HG03108 (cell line): Measurements from ENCODE around the gene GPR89B.
"Not testable (repeated sequence)": the region's sequence is repeated elsewhere in the genome, so short reads cannot be mapped to it uniquely, and the experiment has no call there.

ENCODE experiments used
- ATAC-seq: cut with Tn5 transposase; IDR thresholded peaks from one replicate; pipeline ENCODE4 v1.9.1; 2021; ENCODE audit warnings: moderate library complexity; ENCODE audit not compliant: unreplicated experiment

Gene GPR89B

DNA sequence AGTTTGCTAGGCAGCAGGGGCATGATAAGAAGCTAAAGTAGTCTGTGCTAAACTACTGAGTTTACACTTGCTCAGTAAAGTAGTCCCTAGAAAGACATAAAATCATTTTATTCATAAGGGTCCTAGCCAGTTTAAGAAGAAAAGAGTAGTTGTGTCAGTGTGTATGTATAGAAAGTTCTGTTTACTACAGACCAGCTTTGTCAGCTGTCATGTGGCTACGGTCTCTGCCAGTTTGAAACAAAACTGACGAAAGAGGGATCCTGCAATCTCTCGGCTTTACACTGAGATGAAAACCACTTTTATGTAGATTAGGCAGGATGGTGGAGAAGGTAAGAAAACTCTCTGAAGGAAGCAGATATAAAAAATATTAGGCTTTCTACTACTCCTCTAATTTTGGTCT lies 7.1 kb downstream of the GPR89B start:
- not testable (repeated sequence) for ATAC-seq

GRCh38 chr1:147940456-147940855 lies 12.2 kb downstream of the GPR89B start:
- not testable (repeated sequence) for ATAC-seq

DNA sequence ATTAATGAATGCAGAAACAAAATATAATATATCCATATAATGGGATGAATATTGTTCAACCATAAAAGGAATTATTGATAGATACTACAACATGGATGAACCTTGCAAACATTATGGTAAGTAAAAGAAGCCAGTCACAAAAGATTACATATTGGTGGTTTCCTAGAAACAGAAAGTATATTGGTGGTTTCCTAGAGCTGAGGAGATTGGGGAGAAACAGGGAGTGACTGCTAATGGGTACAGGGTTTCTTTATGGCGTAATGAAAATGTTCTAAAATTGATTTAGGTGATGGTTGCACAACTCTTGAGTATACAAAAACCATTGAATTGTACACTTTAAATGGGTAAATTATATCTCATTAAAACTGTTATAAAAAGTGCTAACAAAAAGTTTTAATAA lies 14.3 kb downstream of the GPR89B start:
- not testable (repeated sequence) for ATAC-seq

DNA sequence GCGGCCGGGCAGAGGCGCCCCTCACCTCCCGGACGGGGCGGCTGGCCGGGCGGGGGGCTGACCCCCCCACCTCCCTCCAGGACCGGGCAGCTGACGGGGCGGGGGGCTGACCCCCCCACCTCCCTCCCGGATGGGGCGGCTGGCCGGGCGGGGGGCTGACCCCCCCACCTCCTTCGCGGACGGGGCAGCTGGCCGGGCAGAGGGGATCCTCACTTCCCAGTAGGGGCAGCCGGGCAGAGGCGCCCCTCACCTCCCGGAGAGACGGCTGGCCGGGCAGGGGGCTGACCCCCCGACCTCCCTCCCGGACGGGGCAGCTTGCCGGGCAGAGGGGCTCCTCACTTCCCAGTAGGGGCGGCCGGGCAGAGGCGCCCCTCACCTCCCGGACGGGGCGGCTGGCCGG lies 21.3 kb downstream of the GPR89B start:
- not testable (repeated sequence) for ATAC-seq

DNA sequence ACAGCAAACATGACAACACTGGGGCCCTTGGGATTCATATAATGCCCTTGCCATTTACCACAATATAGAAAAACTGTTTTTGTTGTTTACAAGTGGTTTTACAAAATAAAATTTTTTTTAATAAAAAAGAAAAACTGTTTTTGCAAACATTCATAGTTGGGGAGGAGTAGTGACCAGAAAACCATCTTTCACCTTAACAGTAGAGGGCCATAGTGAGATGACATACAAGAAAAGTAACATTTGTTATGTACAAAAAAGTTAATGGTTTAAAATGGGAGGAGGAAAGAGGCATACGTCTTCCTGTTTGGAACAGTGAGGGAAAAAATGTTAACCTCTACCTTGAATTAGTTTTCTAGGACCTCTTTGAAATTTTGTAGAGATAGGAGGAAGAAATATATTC lies 30.7 kb downstream of the GPR89B start:
- ATAC-seq: not testable (repeated sequence)

DNA sequence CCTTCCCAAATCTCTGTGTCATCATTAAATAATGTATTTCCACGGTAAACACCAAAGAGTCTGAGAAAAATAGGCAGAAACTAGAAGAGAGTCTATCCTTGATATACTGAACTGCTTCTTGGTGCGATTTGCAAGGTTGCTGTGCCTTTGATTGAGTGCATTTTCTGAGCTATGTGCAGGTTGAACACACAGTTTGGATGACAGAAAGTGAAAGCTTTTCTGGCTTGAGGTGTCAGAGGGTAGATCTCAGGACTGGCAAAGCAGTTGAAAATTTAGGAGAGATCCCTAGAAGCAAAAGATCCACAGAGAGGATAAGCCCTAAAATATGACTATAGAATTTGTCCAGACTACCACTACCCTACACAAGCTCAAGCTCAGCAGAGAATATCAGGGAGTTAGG lies 31.5 kb downstream of the GPR89B start:
- ATAC-seq: not testable (repeated sequence)

- ATAC-seq: not testable (repeated sequence)
These were observed 36.4 kb downstream of the GPR89B start for GRCh38 chr1:147964575-147964974.

- ATAC-seq: not testable (repeated sequence)
These were observed 38.4 kb downstream of the GPR89B start for GRCh38 chr1:147966657-147967056.

DNA sequence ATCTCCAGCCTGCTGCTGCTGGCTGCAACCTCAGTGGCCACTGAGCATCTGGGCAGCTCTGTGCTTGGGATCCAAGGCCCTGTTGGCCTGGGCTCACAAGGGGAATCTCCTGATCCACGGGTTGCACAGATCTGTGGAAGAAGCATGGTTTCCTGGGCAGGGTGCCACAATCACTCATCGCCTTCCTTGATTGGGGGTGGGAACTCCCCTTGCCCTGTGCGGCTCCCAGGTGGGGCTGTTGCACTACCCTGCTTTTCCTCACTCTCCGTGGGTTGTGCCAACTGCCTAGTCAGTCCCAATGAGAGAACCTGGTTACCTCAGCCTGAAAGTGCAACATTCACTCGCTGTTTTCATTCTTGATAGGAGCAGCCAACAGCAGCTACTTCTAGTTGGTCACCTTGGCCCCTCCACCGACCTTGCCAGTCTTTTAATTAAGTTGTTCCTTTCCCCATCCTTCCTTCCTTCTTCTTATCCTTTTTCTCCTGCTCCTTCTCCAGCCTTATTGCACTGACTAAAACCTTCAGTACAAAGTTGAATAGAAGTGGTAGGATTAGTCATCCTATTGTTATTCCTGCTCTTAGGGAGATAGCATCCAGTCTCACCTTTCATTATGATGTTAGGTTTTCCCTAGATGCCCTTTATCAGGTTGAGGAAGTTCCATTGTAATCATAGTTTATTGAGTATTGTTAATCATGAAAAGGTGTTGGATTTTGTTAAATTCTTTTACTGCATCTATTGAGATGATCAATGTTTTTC lies 50.9 kb downstream of the GPR89B start:
- ATAC-seq: not testable (repeated sequence)

GRCh38 chr1:147985374-147985773 lies 57.2 kb downstream of the GPR89B start:
- ATAC-seq: not testable (repeated sequence)

- not testable (repeated sequence) for ATAC-seq
These were observed 59.7 kb downstream of the GPR89B start for GRCh38 chr1:147987893-147988292.

DNA sequence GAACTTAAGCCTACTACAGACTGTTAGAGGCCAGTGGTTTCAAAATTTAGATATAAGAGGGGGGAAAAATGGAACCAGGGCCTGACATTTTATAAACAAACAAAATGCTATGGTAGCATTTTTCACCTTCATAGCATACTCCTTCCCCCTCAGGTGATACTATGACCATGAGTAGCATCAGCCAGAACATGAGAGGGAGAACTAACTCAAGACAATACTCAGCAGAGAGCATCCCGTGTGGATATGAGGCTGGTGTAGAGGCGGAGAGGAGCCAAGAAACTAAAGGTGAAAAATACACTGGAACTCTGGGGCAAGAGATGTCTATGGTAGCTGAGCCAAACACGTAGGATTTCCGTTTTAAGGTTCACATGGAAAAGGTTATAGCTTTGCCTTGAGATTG lies 64.7 kb downstream of the GPR89B start:
- not testable (repeated sequence) for ATAC-seq

- ATAC-seq: not testable (repeated sequence)
These were observed 65.2 kb downstream of the GPR89B start for GRCh38 chr1:147993400-147993799.

- not testable (repeated sequence) for ATAC-seq
These were observed 65.8 kb downstream of the GPR89B start for GRCh38 chr1:147993825-147994615.

- ATAC-seq: not testable (repeated sequence)
These were observed 67.9 kb downstream of the GPR89B start for GRCh38 chr1:147996088-147996487.

- ATAC-seq: not testable (repeated sequence)
These were observed 79.5 kb downstream of the GPR89B start for GRCh38 chr1:148007724-148008123.

GRCh38 chr1:148010527-148010926 lies 82.3 kb downstream of the GPR89B start:
- no peak for ATAC-seq

- not testable (repeated sequence) for ATAC-seq
These were observed 85.2 kb downstream of the GPR89B start for GRCh38 chr1:148013177-148014144.

GRCh38 chr1:148014289-148015200 lies 86.3 kb downstream of the GPR89B start:
- not testable (repeated sequence) for ATAC-seq

DNA sequence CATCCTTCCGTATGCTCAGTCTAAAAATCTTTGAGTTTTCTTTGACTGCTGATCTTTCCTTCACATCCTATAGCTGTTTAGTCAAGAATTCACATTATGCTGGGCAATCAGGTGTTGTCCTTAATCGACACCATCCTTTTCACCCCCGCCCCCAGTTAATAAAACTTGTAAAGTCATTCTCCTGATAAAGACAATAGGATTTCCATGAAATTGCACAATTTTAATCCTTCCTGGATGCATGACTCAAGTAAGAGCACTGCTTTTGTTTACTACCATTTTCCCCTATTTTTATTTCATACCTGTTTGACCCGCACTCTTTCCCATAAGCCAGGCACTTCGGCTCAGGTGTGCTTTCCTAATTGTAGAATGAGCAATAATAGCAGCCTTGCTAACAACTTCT lies 96.7 kb downstream of the GPR89B start:
- ATAC-seq: not testable (repeated sequence)
